Panc1 (cell line): ENCODE data around the gene ZNF559. TPM values are rescaled to one million over a fixed set of nuclear protein-coding genes. Genes with fewer than 3 reads are reported as not detected.

Experiments used
- ATAC-seq: fragments of 200-7000 bp; cut with Tn5 transposase; 2 replicates; pipeline ENCODE4 v1.9.1; 2020; ENCODE audit warnings: mild to moderate bottlenecking, moderate library complexity
- BruUV-seq: library from RNA; stranded (reverse); fragments of 400-500 nt; replicated peaks from 2 replicates; lab custom pipeline; 2021; lab: Mats Ljungman, UMichigan
- CTCF ChIA-PET: fragments of 300-600 bp; sonication (Branson Sonifier 250); formaldehyde crosslinking; loops from one replicate; lab custom pipeline; 2022; ENCODE audit warnings: antibody characterized with exemption; lab: Charles Lee
- POLR2A ChIA-PET: fragments of 300-600 bp; sonication (Branson Sonifier 250); formaldehyde crosslinking; loops from one replicate; lab custom pipeline; 2022; ENCODE audit warnings: antibody characterized with exemption; lab: Charles Lee
- DNase-seq: peaks from one replicate; pipeline ENCODE4 v3.0.0-alpha.2; 2010; ENCODE audit warnings: low read depth, low spot score
- H3K27ac ChIP-seq: 2 replicates; pipeline ENCODE4 v1.5.1; 2011; ENCODE audit warnings: mild to moderate bottlenecking, low read length, inconsistent platforms
- H3K27me3 ChIP-seq: fragments of 200-500 bp; sonication (Bioruptor generic); 2 replicates; pipeline ENCODE4 v1.6.0; 2014; ENCODE audit warnings: low read length, inconsistent platforms; ENCODE audit not compliant: control insufficient read depth, insufficient read depth
- H3K36me3 ChIP-seq: fragments of 200-500 bp; sonication (Bioruptor generic); 2 replicates; pipeline ENCODE4 v1.5.1; 2014; ENCODE audit warnings: inconsistent platforms, mild to moderate bottlenecking, low read length, moderate library complexity; ENCODE audit not compliant: control insufficient read depth, insufficient read depth
- H3K4me1 ChIP-seq: 2 replicates; pipeline ENCODE4 v1.5.1; 2011; ENCODE audit warnings: inconsistent platforms, mild to moderate bottlenecking, low read length, moderate library complexity; ENCODE audit not compliant: control insufficient read depth, insufficient read depth
- H3K4me3 ChIP-seq, 2 experiments: 2 replicates each; pipeline ENCODE4 v1.5.1; 2011 to 2012; ENCODE audit warnings: low read depth in 2 of 2, low read length in 2 of 2, mild to moderate bottlenecking in 2 of 2, inconsistent platforms in 1 of 2, moderate library complexity in 1 of 2
- H3K9me3 ChIP-seq: fragments of 200-500 bp; sonication (Bioruptor generic); 2 replicates; pipeline ENCODE4 v1.5.1; 2014; ENCODE audit warnings: low read depth, mild to moderate bottlenecking, inconsistent platforms, low read length, moderate library complexity; ENCODE audit not compliant: control insufficient read depth, insufficient read depth
- CTCF ChIP-seq: fragments of 450-650 bp; IDR thresholded peaks from 2 replicates; pipeline ENCODE4 v1.5.1; 2017; ENCODE audit warnings: mild to moderate bottlenecking
- POLR2AphosphoS5 ChIP-seq: IDR thresholded peaks from 2 replicates; pipeline ENCODE4 v1.6.1; 2012; ENCODE audit warnings: mild to moderate bottlenecking, low read depth, low read length, moderate library complexity
- REST ChIP-seq, 2 experiments: IDR thresholded peaks; 2 replicates each; pipeline ENCODE4 v1.6.1; 2011 to 2012; ENCODE audit warnings: low read depth in 2 of 2, control low read depth in 1 of 2, low read length in 1 of 2, mild to moderate bottlenecking in 1 of 2, moderate library complexity in 1 of 2; ENCODE audit not compliant: insufficient read depth in 1 of 2
- SIN3A ChIP-seq: IDR thresholded peaks from 2 replicates; pipeline ENCODE4 v1.6.1; 2012; ENCODE audit warnings: low read depth, mild to moderate bottlenecking, low read length, moderate library complexity, borderline replicate concordance; ENCODE audit not compliant: insufficient read depth
- TCF7L2 ChIP-seq: IDR thresholded peaks from 2 replicates; pipeline ENCODE4 v1.6.1; 2011; ENCODE audit warnings: mild to moderate bottlenecking, low read depth, low read length, inconsistent platforms
- in situ Hi-C: cut with HindIII; loops from 2 replicates; pipeline ENCODE4 v1.10.0; 2016; ENCODE audit warnings: low sequenced_read_pairs, low pct_unique_long_range_greater_than_20kb
- intact Hi-C: fragments of 100-400 bp; cut with micrococcal nuclease; formaldehyde crosslinking; loops from one replicate; pipeline ENCODE4 v1.10.0; 2022; ENCODE audit not compliant: unreplicated experiment
- total RNA-seq: library from RNA; stranded (reverse); gene quantifications from one replicate; pipeline ENCODE4 v1.2.1, GENCODE V29; 2021; ENCODE audit not compliant: unreplicated experiment

Gene ZNF559
- total RNA-seq, 1 experiment from 2014 or later, result 8.1 TPM

GRCh38 chr19:9348671-9349070 lies 24.7 kb downstream of the ZNF559 start:
- DNase-seq (no peak), ATAC-seq (no peak)
- no peak for TF ChIP-seq POLR2AphosphoS5
- no peak for TF ChIP-seq TCF7L2
- TF ChIP-seq CTCF, result no peak
- TF ChIP-seq SIN3A, result no peak
- TF ChIP-seq REST (IDR thresholded peaks at IDR 0.05; ENCODE audit: insufficient read depth in 1 of 2, low read depth in 2 of 2, low read length in 1 of 2), result no peak
- in situ Hi-C loops, result no loop called here
- Histone ChIP-seq H3K4me1 (no peaks in the 10 kb centered on the region), H3K9me3 (peaks cover 38% of the 10 kb centered on the region), H3K36me3 (no peaks in the 10 kb centered on the region), H3K4me3 (no peak overlapping the region), H3K27ac (no peak overlapping the region), H3K27me3 (no peaks in the 10 kb centered on the region)
- intact Hi-C loops, result no loop called here
- ChIA-PET POLR2A (no interaction called here), CTCF (no interaction called here)
- no TSS peak for BruUV-seq

- Histone ChIP-seq H3K27me3 (no peaks in the 10 kb centered on the region), H3K36me3 (no peaks in the 10 kb centered on the region), H3K4me1 (no peaks in the 10 kb centered on the region), H3K4me3 (no peak overlapping the region), H3K9me3 (peaks cover 13% of the 10 kb centered on the region; the same call in 1 of the 2 replicates), H3K27ac (no peak overlapping the region)
- no peak for ATAC-seq
- no TSS peak for BruUV-seq
- ChIA-PET CTCF (no interaction called here), POLR2A (no interaction called here)
- TF ChIP-seq TCF7L2, result no peak
- no peak for TF ChIP-seq POLR2AphosphoS5
- no peak for TF ChIP-seq REST (IDR thresholded peaks at IDR 0.05; ENCODE audit: insufficient read depth in 1 of 2, low read depth in 2 of 2, low read length in 1 of 2)
- no peak for TF ChIP-seq CTCF
- TF ChIP-seq SIN3A, result no peak
- no peak for DNase-seq
- intact Hi-C loops, result no loop called here
- in situ Hi-C loops, result no loop called here
These were observed 28.5 kb downstream of the ZNF559 start for GRCh38 chr19:9352505-9352904.
